ENCODE measurements around the gene FAF2.

Gene FAF2

GRCh38 chr5:176489077-176489476 is 40.9 kb downstream of the FAF2 start:
- Histone ChIP-seq H3K4me2 (ENCODE audit: low read length) (no peak overlapping the region), H2BK120ac (ENCODE audit: low read depth, low read length) (no peak overlapping the region), H3K56ac (ENCODE audit: low read length) (no peak overlapping the region), H2BK5ac (ENCODE audit: low read length) (no peak overlapping the region), H2BK15ac (replicated peaks; ENCODE audit: low read depth) (no peak overlapping the region), H4K8ac (ENCODE audit: low read depth, low read length) (no peak overlapping the region), H3K27me3 (ENCODE audit: insufficient read depth, low read length, poor library complexity) (no peaks in the 10 kb centered on the region), H3K27ac (ENCODE audit: low read depth, low read length) (no peak overlapping the region), H4K5ac (ENCODE audit: low read length) (no peak overlapping the region), H3K4me3 (ENCODE audit: low read length) (no peak overlapping the region), H3K18ac (ENCODE audit: low read length) (no peak overlapping the region), H3K23ac (ENCODE audit: low read length) (no peak overlapping the region), H3K79me2 (ENCODE audit: control insufficient read depth, insufficient read depth, low read length) (no peaks in the 10 kb centered on the region), H3K79me1 (ENCODE audit: low read length) (peaks cover 5% of the 10 kb centered on the region), H3K9ac (ENCODE audit: low read length) (no peak overlapping the region), H2AK5ac (ENCODE audit: low read length) (no peak overlapping the region), H3K36me3 (ENCODE audit: control insufficient read depth, insufficient read depth, low read length) (peaks cover 11% of the 10 kb centered on the region), H3K4ac (ENCODE audit: low read depth, low read length) (no peak overlapping the region), H3K4me1 (ENCODE audit: control insufficient read depth, low read depth, low read length) (no peaks in the 10 kb centered on the region)
- no CpG with 5 or more reads among the region's 1 CpG for WGBS (ENCODE audit: extremely low coverage, insufficient coverage, low lambda C conversion rate)
- DNase-seq: no peak

DNA sequence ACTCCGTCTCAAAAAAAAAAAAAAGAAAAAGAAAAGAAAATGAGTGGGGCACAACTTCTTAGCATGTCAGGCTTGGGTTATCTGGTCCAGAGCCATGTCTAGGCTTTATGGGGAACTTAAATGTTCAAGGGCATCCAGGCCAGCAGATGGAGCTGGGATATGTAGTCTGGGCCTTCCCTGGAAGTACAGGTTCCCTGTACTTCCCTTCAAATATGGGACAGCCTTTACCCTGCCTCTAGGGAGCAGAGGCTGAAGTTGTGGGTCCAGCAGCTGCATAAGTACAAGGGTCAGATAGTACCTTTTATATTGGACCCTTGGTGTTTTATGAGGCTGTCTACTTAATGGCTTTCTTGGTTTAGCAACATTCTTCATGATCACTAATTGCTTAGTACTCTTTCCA is 42.1 kb downstream of the FAF2 start:
- Histone ChIP-seq H3K23ac (ENCODE audit: low read length) (no peak overlapping the region), H2AK5ac (ENCODE audit: low read length) (no peak overlapping the region), H3K79me1 (ENCODE audit: low read length) (peaks cover 5% of the 10 kb centered on the region), H3K56ac (ENCODE audit: low read length) (no peak overlapping the region), H3K4me1 (ENCODE audit: control insufficient read depth, low read depth, low read length) (no peaks in the 10 kb centered on the region), H3K4me3 (ENCODE audit: low read length) (no peak overlapping the region), H4K8ac (ENCODE audit: low read depth, low read length) (no peak overlapping the region), H3K4me2 (ENCODE audit: low read length) (no peak overlapping the region), H3K36me3 (ENCODE audit: control insufficient read depth, insufficient read depth, low read length) (peaks cover 11% of the 10 kb centered on the region), H2BK15ac (replicated peaks; ENCODE audit: low read depth) (no peak overlapping the region), H3K27me3 (ENCODE audit: insufficient read depth, low read length, poor library complexity) (no peaks in the 10 kb centered on the region), H3K27ac (ENCODE audit: low read depth, low read length) (no peak overlapping the region), H3K18ac (ENCODE audit: low read length) (no peak overlapping the region), H2BK5ac (ENCODE audit: low read length) (no peak overlapping the region), H4K5ac (ENCODE audit: low read length) (no peak overlapping the region), H3K79me2 (ENCODE audit: control insufficient read depth, insufficient read depth, low read length) (no peaks in the 10 kb centered on the region), H3K4ac (ENCODE audit: low read depth, low read length) (no peak overlapping the region), H2BK120ac (ENCODE audit: low read depth, low read length) (no peak overlapping the region), H3K9ac (ENCODE audit: low read length) (no peak overlapping the region)
- DNase-seq: no peak
- WGBS (ENCODE audit: extremely low coverage, insufficient coverage, low lambda C conversion rate): no CpG with 5 or more reads among the region's 1 CpG

DNA sequence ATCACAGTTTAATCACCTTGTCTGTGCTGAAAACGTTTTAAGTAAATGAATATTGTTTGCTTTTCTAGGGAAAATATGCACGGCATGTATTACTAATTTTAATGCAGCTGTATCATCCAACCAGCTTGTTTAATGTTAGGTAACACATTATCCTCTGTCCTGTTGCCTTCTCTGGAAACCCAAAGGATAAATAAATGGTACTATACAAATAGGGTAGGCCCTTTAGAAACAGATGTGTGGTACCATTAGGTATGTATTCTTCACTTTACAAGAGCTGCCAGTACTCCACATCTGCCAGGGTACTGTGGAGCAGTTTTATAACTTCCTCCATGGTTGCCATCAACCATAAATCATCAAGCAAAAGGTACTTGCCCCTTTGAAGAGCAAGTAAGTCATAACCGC is 42.9 kb downstream of the FAF2 start:
- no peak overlapping the region for H2BK15ac ChIP-seq (replicated peaks; ENCODE audit: low read depth)
- no CpG with 5 or more reads among the region's 3 CpGs for WGBS (ENCODE audit: extremely low coverage, insufficient coverage, low lambda C conversion rate)

GRCh38 chr5:176491901-176492300 is 43.7 kb downstream of the FAF2 start:
- no peak overlapping the region for H2AK5ac ChIP-seq (ENCODE audit: low read length)
- H2BK15ac ChIP-seq (replicated peaks; ENCODE audit: low read depth): no peak overlapping the region
- no peak overlapping the region for H3K56ac ChIP-seq (ENCODE audit: low read length)
- no peak overlapping the region for H3K27ac ChIP-seq (ENCODE audit: low read depth, low read length)
- peaks cover 10% of the 10 kb centered on the region for H3K36me3 ChIP-seq (ENCODE audit: control insufficient read depth, insufficient read depth, low read length)
- H4K8ac ChIP-seq (ENCODE audit: low read depth, low read length): no peak overlapping the region
- no peak overlapping the region for H4K5ac ChIP-seq (ENCODE audit: low read length)
- no peak overlapping the region for H3K23ac ChIP-seq (ENCODE audit: low read length)
- no peak overlapping the region for H2BK5ac ChIP-seq (ENCODE audit: low read length)
- H3K18ac ChIP-seq (ENCODE audit: low read length): no peak overlapping the region
- H3K4ac ChIP-seq (ENCODE audit: low read depth, low read length): no peak overlapping the region
- no peak overlapping the region for H2BK120ac ChIP-seq (ENCODE audit: low read depth, low read length)
- no peaks in the 10 kb centered on the region for H3K79me2 ChIP-seq (ENCODE audit: control insufficient read depth, insufficient read depth, low read length)
- WGBS (ENCODE audit: extremely low coverage, insufficient coverage, low lambda C conversion rate): no CpG with 5 or more reads among the region's 8 CpGs
- H3K4me1 ChIP-seq (ENCODE audit: control insufficient read depth, low read depth, low read length): no peaks in the 10 kb centered on the region
- H3K79me1 ChIP-seq (ENCODE audit: low read length): no peaks in the 10 kb centered on the region
- no peak overlapping the region for H3K4me2 ChIP-seq (ENCODE audit: low read length)
- no peaks in the 10 kb centered on the region for H3K27me3 ChIP-seq (ENCODE audit: insufficient read depth, low read length, poor library complexity)
- DNase-seq: no peak
- H3K4me3 ChIP-seq (ENCODE audit: low read length): no peak overlapping the region
- no peak overlapping the region for H3K9ac ChIP-seq (ENCODE audit: low read length)

More for the DNA sequence above, 42.9 kb downstream of the FAF2 start:
- Histone ChIP-seq H3K23ac (ENCODE audit: low read length) (no peak overlapping the region), H2AK5ac (ENCODE audit: low read length) (no peak overlapping the region), H3K18ac (ENCODE audit: low read length) (no peak overlapping the region), H2BK5ac (ENCODE audit: low read length) (no peak overlapping the region), H3K4me1 (ENCODE audit: control insufficient read depth, low read depth, low read length) (no peaks in the 10 kb centered on the region), H3K4me3 (ENCODE audit: low read length) (no peak overlapping the region), H3K4ac (ENCODE audit: low read depth, low read length) (no peak overlapping the region), H3K36me3 (ENCODE audit: control insufficient read depth, insufficient read depth, low read length) (peaks cover 8% of the 10 kb centered on the region), H3K27me3 (ENCODE audit: insufficient read depth, low read length, poor library complexity) (no peaks in the 10 kb centered on the region), H3K27ac (ENCODE audit: low read depth, low read length) (no peak overlapping the region), H4K8ac (ENCODE audit: low read depth, low read length) (no peak overlapping the region), H3K79me1 (ENCODE audit: low read length) (peaks cover under 1% of the 10 kb centered on the region), H3K56ac (ENCODE audit: low read length) (no peak overlapping the region), H3K4me2 (ENCODE audit: low read length) (no peak overlapping the region), H3K9ac (ENCODE audit: low read length) (no peak overlapping the region), H2BK120ac (ENCODE audit: low read depth, low read length) (no peak overlapping the region), H4K5ac (ENCODE audit: low read length) (no peak overlapping the region), H3K79me2 (ENCODE audit: control insufficient read depth, insufficient read depth, low read length) (no peaks in the 10 kb centered on the region)
- no peak for DNase-seq

GRCh38 chr5:176492431-176492830 is 44.2 kb downstream of the FAF2 start:
- Histone ChIP-seq H3K27me3 (ENCODE audit: insufficient read depth, low read length, poor library complexity) (no peaks in the 10 kb centered on the region), H3K79me2 (ENCODE audit: control insufficient read depth, insufficient read depth, low read length) (no peaks in the 10 kb centered on the region), H2BK120ac (ENCODE audit: low read depth, low read length) (no peak overlapping the region), H4K8ac (ENCODE audit: low read depth, low read length) (no peak overlapping the region), H3K27ac (ENCODE audit: low read depth, low read length) (no peak overlapping the region), H4K5ac (ENCODE audit: low read length) (no peak overlapping the region), H3K79me1 (ENCODE audit: low read length) (no peaks in the 10 kb centered on the region), H3K9ac (ENCODE audit: low read length) (no peak overlapping the region), H3K4me1 (ENCODE audit: control insufficient read depth, low read depth, low read length) (no peaks in the 10 kb centered on the region), H3K36me3 (ENCODE audit: control insufficient read depth, insufficient read depth, low read length) (peaks cover 10% of the 10 kb centered on the region), H2BK5ac (ENCODE audit: low read length) (no peak overlapping the region), H3K56ac (ENCODE audit: low read length) (no peak overlapping the region), H3K23ac (ENCODE audit: low read length) (no peak overlapping the region), H3K4me3 (ENCODE audit: low read length) (no peak overlapping the region), H2AK5ac (ENCODE audit: low read length) (no peak overlapping the region), H3K18ac (ENCODE audit: low read length) (no peak overlapping the region), H2BK15ac (replicated peaks; ENCODE audit: low read depth) (no peak overlapping the region), H3K4me2 (ENCODE audit: low read length) (no peak overlapping the region), H3K4ac (ENCODE audit: low read depth, low read length) (no peak overlapping the region)
- DNase-seq: no peak
- no CpG with 5 or more reads among the region's 3 CpGs for WGBS (ENCODE audit: extremely low coverage, insufficient coverage, low lambda C conversion rate)

GRCh38 chr5:176497852-176498251 is 49.7 kb downstream of the FAF2 start:
- WGBS (ENCODE audit: extremely low coverage, insufficient coverage, low lambda C conversion rate): no CpG with 5 or more reads among the region's 9 CpGs
- H3K4me3 ChIP-seq (ENCODE audit: low read length): no peak overlapping the region
- DNase-seq: no peak

More at GRCh38 chr5:176497852-176498251, 49.7 kb downstream of the FAF2 start:
- Histone ChIP-seq H4K8ac (ENCODE audit: low read depth, low read length) (no peak overlapping the region), H3K27ac (ENCODE audit: low read depth, low read length) (no peak overlapping the region), H3K4me2 (ENCODE audit: low read length) (no peak overlapping the region), H3K4ac (ENCODE audit: low read depth, low read length) (no peak overlapping the region), H2BK15ac (replicated peaks; ENCODE audit: low read depth) (no peak overlapping the region), H2BK120ac (ENCODE audit: low read depth, low read length) (no peak overlapping the region), H2BK5ac (ENCODE audit: low read length) (no peak overlapping the region), H3K9ac (ENCODE audit: low read length) (no peak overlapping the region), H3K4me1 (ENCODE audit: control insufficient read depth, low read depth, low read length) (no peaks in the 10 kb centered on the region), H3K79me1 (ENCODE audit: low read length) (no peaks in the 10 kb centered on the region), H2AK5ac (ENCODE audit: low read length) (no peak overlapping the region), H3K56ac (ENCODE audit: low read length) (no peak overlapping the region), H3K27me3 (ENCODE audit: insufficient read depth, low read length, poor library complexity) (no peaks in the 10 kb centered on the region), H3K79me2 (ENCODE audit: control insufficient read depth, insufficient read depth, low read length) (no peaks in the 10 kb centered on the region), H4K5ac (ENCODE audit: low read length) (no peak overlapping the region), H3K18ac (ENCODE audit: low read length) (no peak overlapping the region), H3K36me3 (ENCODE audit: control insufficient read depth, insufficient read depth, low read length) (peaks cover 13% of the 10 kb centered on the region), H3K23ac (ENCODE audit: low read length) (no peak overlapping the region)
